Uterus (tissue), 4 donors: ENCODE data around the gene PRKD3. TPM values are rescaled to one million over a fixed set of nuclear protein-coding genes. Genes with fewer than 3 reads are reported as not detected.

ENCODE experiments used
- DNase-seq, 2 donors: peaks; one replicate each; pipeline ENCODE4 v3.0.0-alpha.2; 2019 to 2020
- H3K27ac ChIP-seq, 2 donors: fragments of 200-600 bp; sonication (generic); 1 replicate in 1 of 2; 2 replicates in 1 of 2; pipeline ENCODE4 v1.5.1; 2016 to 2018
- H3K27me3 ChIP-seq, 2 donors: fragments of 200-600 bp; sonication (generic); one replicate each; pipeline ENCODE4 v1.5.1; 2018 to 2019; ENCODE audit warnings: control low read depth in 1 of 2
- H3K36me3 ChIP-seq, 2 donors: fragments of 200-600 bp; sonication (generic); one replicate each; pipeline ENCODE4 v1.5.1; 2019; ENCODE audit warnings: control low read depth in 1 of 2
- H3K4me1 ChIP-seq, 2 donors: fragments of 200-600 bp; sonication (generic); one replicate each; pipeline ENCODE4 v1.5.1; 2018 to 2019; ENCODE audit warnings: control low read depth in 1 of 2
- H3K4me3 ChIP-seq, 2 donors: fragments of 200-600 bp; sonication (generic); 1 replicate in 1 of 2; 2 replicates in 1 of 2; pipeline ENCODE4 v1.5.1; 2018 to 2019; ENCODE audit warnings: mild to moderate bottlenecking in 1 of 2
- H3K9me3 ChIP-seq, 2 donors: fragments of 200-600 bp; sonication (generic); one replicate each; pipeline ENCODE4 v1.5.1; 2019; ENCODE audit warnings: control low read depth in 1 of 2
- CTCF ChIP-seq, 4 experiments: fragments of 200-600 bp in 2 of 4; fragments of 450-650 bp in 2 of 4; sonication (generic) in 2 of 4; IDR thresholded peaks; one replicate each; pipeline ENCODE4 v1.5.1; 2016 to 2019; ENCODE audit warnings: antibody characterized with exemption in 4 of 4, mild to moderate bottlenecking in 2 of 4, moderate library complexity in 1 of 4
- POLR2A ChIP-seq, 2 donors: fragments of 450-650 bp; IDR thresholded peaks; one replicate each; pipeline ENCODE4 v1.6.1; 2016; ENCODE audit warnings: antibody characterized with exemption in 2 of 2, mild to moderate bottlenecking in 1 of 2, moderate library complexity in 1 of 2
- intact Hi-C: fragments of 100-400 bp; cut with DNase I; formaldehyde crosslinking; loops from one replicate; pipeline ENCODE4 v1.15.1; 2023; ENCODE audit warnings: low total_unique reads
- total RNA-seq, 4 donors: library from RNA; depleted of rRNA in 3 of 4; stranded (reverse); fragments of >200 nt in 3 of 4; gene quantifications; one replicate each; pipeline versions ENCODE4 v1.1.0 to v1.2.4, GENCODE V29; 2014 to 2023
- donor health status: DM: yes; HTN: yes; CAD: no.

Gene PRKD3
- total RNA-seq, 4 donors from 2014 or later, result 53.8 to 128 (median 57.7) TPM

- Histone ChIP-seq H3K4me3 (peak overlapping the region in 1 of 2 donors; percentile 16), H3K36me3 (no peaks in the 10 kb centered on the region), H3K4me1 (no peaks in the 10 kb centered on the region), H3K27ac (peak overlapping the region; percentile 91 to 97), H3K27me3 (no peaks in the 10 kb centered on the region), H3K9me3 (no peaks in the 10 kb centered on the region)
- intact Hi-C loops, result no loop called here
- TF ChIP-seq CTCF (IDR thresholded peaks at IDR 0.05) (no peak), POLR2A (IDR thresholded peaks at IDR 0.05) (no peak)
- DNase-seq, result no peak
Observed at GRCh38 chr2:37326866-37327634, 2.4 kb upstream of the PRKD3 start.

DNA sequence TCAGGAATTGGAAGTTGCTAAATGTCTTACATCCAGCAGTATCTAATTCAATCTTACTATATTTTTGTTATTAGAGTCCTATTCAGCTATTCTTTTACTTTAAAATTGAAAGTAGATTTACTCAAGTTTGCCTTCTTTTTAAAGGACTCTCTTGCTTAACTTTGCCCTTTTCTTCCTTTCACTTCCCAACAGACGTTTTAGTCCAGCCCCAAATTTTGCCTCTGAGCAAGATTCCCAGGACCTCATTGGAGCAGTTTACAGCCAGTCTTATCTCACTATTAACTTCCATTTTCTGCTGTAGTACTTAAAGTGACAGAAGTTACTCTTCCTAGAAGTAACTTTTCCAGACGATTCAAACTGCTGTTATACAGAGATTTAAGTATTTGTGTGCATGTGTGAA lies 1.7 kb upstream of the PRKD3 start:
- Histone ChIP-seq H3K4me3 (peak overlapping the region in 1 of 2 donors; percentile 16), H3K9me3 (no peaks in the 10 kb centered on the region), H3K4me1 (no peaks in the 10 kb centered on the region), H3K27me3 (no peaks in the 10 kb centered on the region), H3K36me3 (no peaks in the 10 kb centered on the region), H3K27ac (peak overlapping the region; percentile 91 to 97)
- intact Hi-C loops, result no loop called here
- peak in 1 of 2 donors; percentile 67 for DNase-seq
- no peak for TF ChIP-seq CTCF (IDR thresholded peaks at IDR 0.05)
- TF ChIP-seq POLR2A (IDR thresholded peaks at IDR 0.05), result peak in 1 of 2 donors; percentile 33

DNA sequence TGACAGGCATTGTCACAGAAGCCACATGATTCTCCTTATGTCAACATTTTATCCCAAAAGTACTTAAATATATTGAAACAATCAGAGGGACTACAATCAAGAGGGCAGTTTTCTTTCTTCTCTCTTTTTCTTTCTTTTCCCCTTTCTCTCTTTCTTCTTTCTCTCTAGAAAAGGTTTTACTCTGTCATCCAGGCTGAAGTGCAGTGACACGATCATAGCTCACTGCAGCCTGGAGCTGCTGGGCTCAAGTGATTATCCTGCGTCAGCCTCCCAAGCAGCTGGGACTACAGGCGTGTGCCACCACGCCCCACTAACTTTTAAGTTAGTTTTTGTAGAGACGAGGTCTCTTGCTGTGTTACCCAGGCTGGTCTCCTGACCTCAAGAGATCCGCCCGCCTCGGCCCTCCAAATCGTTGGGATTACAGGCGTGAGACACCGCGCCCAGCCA lies 1.0 kb upstream of the PRKD3 start:
- Histone ChIP-seq H3K36me3 (no peaks in the 10 kb centered on the region), H3K4me3 (peak overlapping the region; percentile 70 to 78), H3K27ac (peak overlapping the region; percentile 91 to 97), H3K9me3 (no peaks in the 10 kb centered on the region), H3K27me3 (no peaks in the 10 kb centered on the region), H3K4me1 (no peaks in the 10 kb centered on the region)
- no peak for DNase-seq
- TF ChIP-seq CTCF (IDR thresholded peaks at IDR 0.05), result no peak
- no peak for TF ChIP-seq POLR2A (IDR thresholded peaks at IDR 0.05)
- intact Hi-C loops, result no loop called here

- H3K27ac ChIP-seq, result peak overlapping the region; percentile 91 to 97
- no peaks in the 10 kb centered on the region for H3K27me3 ChIP-seq
- H3K36me3 ChIP-seq, result no peaks in the 10 kb centered on the region
- peaks cover 0 to 6% of the 10 kb centered on the region in 2 donors for H3K4me1 ChIP-seq
- intact Hi-C loops, result no loop called here
- DNase-seq, result peak; percentile 86
- H3K4me3 ChIP-seq, result peak overlapping the region; percentile 70 to 78
- TF ChIP-seq CTCF (IDR thresholded peaks at IDR 0.05) (peak in 1 of 4 experiments; percentile 21), POLR2A (IDR thresholded peaks at IDR 0.05) (peak in 1 of 2 donors; percentile 73)
- no peaks in the 10 kb centered on the region for H3K9me3 ChIP-seq
Observed at GRCh38 chr2:37324536-37324785, 172 bp downstream of the PRKD3 start.

- Histone ChIP-seq H3K4me1 (peaks cover 0 to 6% of the 10 kb centered on the region in 2 donors), H3K27ac (peak overlapping the region; percentile 91 to 97), H3K9me3 (no peaks in the 10 kb centered on the region), H3K4me3 (peak overlapping the region; percentile 70 to 78), H3K27me3 (no peaks in the 10 kb centered on the region), H3K36me3 (no peaks in the 10 kb centered on the region)
- intact Hi-C loops, result no loop called here
- DNase-seq, result peak; percentile 36 to 40
- TF ChIP-seq CTCF (IDR thresholded peaks at IDR 0.05), result no peak
- peak in 1 of 2 donors; percentile 18 for TF ChIP-seq POLR2A (IDR thresholded peaks at IDR 0.05)
Observed at GRCh38 chr2:37323781-37324535, 675 bp downstream of the PRKD3 start.
